Measurements from ENCODE around the gene RAB7A. TPM values are rescaled to one million over a fixed set of nuclear protein-coding genes. Genes with fewer than 3 reads are reported as not detected.

The RAB7A gene
- total and polyA plus RNA-seq, 10 of the 15 experiments (the other 5 are each of a cell fraction or from before 2014, with no cell fraction given) = 40.3 to 212 (median 160) TPM

- TF ChIP-seq NFYB (IDR thresholded peaks at IDR 0.05; ENCODE audit: insufficient read depth, low read depth, low read length) = no peak
Measured at GRCh38 chr3:128703561-128703960, 22.4 kb upstream of the RAB7A start (continued).

- no peak overlapping the region for H3K27ac ChIP-seq (ENCODE audit: control insufficient read depth, insufficient read depth)
- no peak overlapping the region for H3K9ac ChIP-seq (ENCODE audit: control insufficient read depth, insufficient read depth, low read length)
- ChIA-PET POLR2A (interaction anchor here (0.6 kb wide), 1 partner anchor 12 kb away, joined by 3 read pairs; no protein-coding TSS in a partner anchor), SMC1A (ENCODE audit: uncharacterized antibody, unreplicated experiment) (interaction anchor here (1.2 kb wide), 1 partner anchor 26 kb away, joined by 4 read pairs; no protein-coding TSS in a partner anchor), RAD21 (ENCODE audit: unreplicated experiment) (no interaction called here), CTCF (interaction anchor here (0.9 to 1.2 kb wide), 2 partner anchors 23 to 88 kb away, joined by 3 read pairs; no protein-coding TSS in a partner anchor)
- TF ChIP-seq TBL1XR1 (IDR thresholded peaks at IDR 0.05; ENCODE audit: low read depth, low read length) = no peak
- H3K4me2 ChIP-seq (ENCODE audit: control insufficient read depth, insufficient read depth) = no peak overlapping the region
- H3K9me3 ChIP-seq (replicated peaks; ENCODE audit: control insufficient read depth, insufficient read depth, low read length) = no peaks in the 10 kb centered on the region
- H3K79me2 ChIP-seq (ENCODE audit: control insufficient read depth, insufficient read depth, low read length) = no peaks in the 10 kb centered on the region
- BruUV-seq (replicated peaks) = no TSS peak
- no peaks in the 10 kb centered on the region for H3K36me3 ChIP-seq (ENCODE audit: control insufficient read depth in 2 of 2, insufficient read depth in 2 of 2, low read length in 1 of 2)
- WGBS (ENCODE audit: insufficient coverage, insufficient replicate concordance, low lambda C conversion rate, missing lambda C conversion rate) = 53% methylated on average over 7 of the region's 7 CpGs
- no peaks in the 10 kb centered on the region for H4K20me1 ChIP-seq (ENCODE audit: control insufficient read depth, insufficient read depth)
- H3K4me3 ChIP-seq = no peak overlapping the region
- ATAC-seq = no peak
- no peak for DNase-seq (ENCODE audit: low read depth, low spot score)
- no peak overlapping the region for H2AFZ ChIP-seq (ENCODE audit: control insufficient read depth, low read depth, low read length)
- no peaks in the 10 kb centered on the region for H3K27me3 ChIP-seq (replicated peaks in 1 of 2; ENCODE audit: control insufficient read depth in 2 of 2, insufficient read depth in 2 of 2, low read length in 1 of 2)
- in situ Hi-C loops (cut with MboI) (no loop called here), intact Hi-C loops (cut with micrococcal nuclease; ENCODE audit: unreplicated experiment) (no loop called here)
- no peak for FAIRE-seq
- no peaks in the 10 kb centered on the region for H3K4me1 ChIP-seq (ENCODE audit: control insufficient read depth, insufficient read depth, low read length)
Measured at GRCh38 chr3:128706086-128706615, 19.8 kb upstream of the RAB7A start.

GRCh38 chr3:128707928-128708494, 18.0 kb upstream of the RAB7A start:
- in situ Hi-C loops (cut with MboI) = no loop called here
- CTCF ChIA-PET = no interaction called here

More at GRCh38 chr3:128707928-128708494, 18.0 kb upstream of the RAB7A start:
- Histone ChIP-seq H2AFZ (ENCODE audit: control insufficient read depth, low read depth, low read length) (no peak overlapping the region), H3K4me2 (ENCODE audit: control insufficient read depth, insufficient read depth) (no peak overlapping the region), H3K4me3 (no peak overlapping the region), H3K79me2 (ENCODE audit: control insufficient read depth, insufficient read depth, low read length) (no peaks in the 10 kb centered on the region), H3K36me3 (ENCODE audit: control insufficient read depth in 2 of 2, insufficient read depth in 2 of 2, low read length in 1 of 2) (no peaks in the 10 kb centered on the region), H4K20me1 (ENCODE audit: control insufficient read depth, insufficient read depth) (no peaks in the 10 kb centered on the region), H3K27ac (ENCODE audit: control insufficient read depth, insufficient read depth) (no peak overlapping the region), H3K4me1 (ENCODE audit: control insufficient read depth, insufficient read depth, low read length) (no peaks in the 10 kb centered on the region), H3K9me3 (replicated peaks; ENCODE audit: control insufficient read depth, insufficient read depth, low read length) (no peaks in the 10 kb centered on the region), H3K9ac (ENCODE audit: control insufficient read depth, insufficient read depth, low read length) (no peak overlapping the region), H3K27me3 (replicated peaks in 1 of 2; ENCODE audit: control insufficient read depth in 2 of 2, insufficient read depth in 2 of 2, low read length in 1 of 2) (no peaks in the 10 kb centered on the region)
- 32% methylated on average over 2 of the region's 2 CpGs for WGBS (ENCODE audit: insufficient coverage, insufficient replicate concordance, low lambda C conversion rate, missing lambda C conversion rate)
- FAIRE-seq = no peak
- ChIA-PET SMC1A (ENCODE audit: uncharacterized antibody, unreplicated experiment) (interaction anchor here (0.6 to 1.0 kb wide), 2 partner anchors 9 to 17 kb away, joined by 3 read pairs; no protein-coding TSS in a partner anchor), RAD21 (ENCODE audit: unreplicated experiment) (no interaction called here), POLR2A (interaction anchor here (0.7 kb wide), 1 partner anchor 918 kb away, joined by 3 read pairs; no protein-coding TSS in a partner anchor)
- no TSS peak for BruUV-seq (replicated peaks)
- TF ChIP-seq SRF (IDR thresholded peaks at IDR 0.05; ENCODE audit: low read depth in 2 of 2, low read length in 2 of 2) (no peak), SUZ12 (IDR thresholded peaks at IDR 0.05; ENCODE audit: unreplicated experiment) (no peak), TCF7 (IDR thresholded peaks at IDR 0.05; ENCODE audit: borderline replicate concordance) (no peak), MTA3 (IDR thresholded peaks at IDR 0.05; ENCODE audit: borderline replicate concordance, low read length) (no peak)
- DNase-seq (ENCODE audit: low read depth, low spot score) = no peak
- intact Hi-C loops (cut with micrococcal nuclease; ENCODE audit: unreplicated experiment) = no loop called here
- ATAC-seq = no peak

Data from GM12878 (cell line).